HG03175 (cell line): ENCODE results near the gene HADH.
"Not testable (repeated sequence)": the region's sequence is repeated elsewhere in the genome, so short reads cannot be mapped to it uniquely, and the experiment has no call there.

Experiments used
- ATAC-seq: cut with Tn5 transposase; IDR thresholded peaks from one replicate; pipeline ENCODE4 v1.9.1; 2021; ENCODE audit warnings: mild to moderate bottlenecking, moderate library complexity; ENCODE audit not compliant: unreplicated experiment

The HADH gene

GRCh38 chr4:107994894-107995293, 5.2 kb downstream of the HADH start:
- ATAC-seq: no peak

DNA sequence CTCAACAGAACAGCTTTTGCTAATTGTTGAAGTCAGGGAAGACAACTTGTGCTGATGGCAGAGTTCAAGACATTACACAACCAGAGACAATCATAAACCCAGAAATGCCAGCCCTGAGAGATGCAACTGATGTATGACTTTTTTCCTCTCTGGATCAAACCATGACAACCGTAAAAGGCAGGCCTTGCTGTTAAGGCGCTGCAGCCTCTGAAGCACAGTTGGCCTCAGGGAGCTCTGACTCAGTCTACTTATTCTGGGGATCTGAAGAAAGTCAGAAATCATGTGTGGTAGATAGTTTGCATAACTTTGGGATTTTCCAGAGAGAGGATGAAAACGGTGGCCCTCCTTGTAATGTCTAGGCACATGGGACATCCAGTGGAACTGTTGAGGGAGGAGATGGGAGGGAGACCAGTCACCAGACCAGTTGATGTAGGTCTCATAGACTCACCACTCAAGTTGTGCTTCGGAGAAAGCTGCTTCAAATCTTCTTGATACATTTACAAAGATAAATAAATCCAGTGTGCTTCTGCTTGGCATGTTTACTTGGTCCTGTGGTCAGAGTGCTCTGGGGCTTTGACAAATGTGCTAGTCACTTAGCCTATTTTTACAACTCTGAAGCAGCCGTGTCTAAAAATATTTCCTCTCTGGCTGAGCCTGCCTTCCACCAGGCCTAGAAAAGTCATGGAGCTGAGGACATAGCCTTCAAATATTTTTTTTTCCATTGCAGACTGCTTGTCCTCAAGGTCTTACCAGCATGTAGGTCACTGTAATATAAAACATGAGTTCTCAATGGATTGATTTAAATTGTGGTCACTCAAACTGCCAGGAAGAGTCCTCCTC, 7.5 kb downstream of the HADH start:
- no peak for ATAC-seq

DNA sequence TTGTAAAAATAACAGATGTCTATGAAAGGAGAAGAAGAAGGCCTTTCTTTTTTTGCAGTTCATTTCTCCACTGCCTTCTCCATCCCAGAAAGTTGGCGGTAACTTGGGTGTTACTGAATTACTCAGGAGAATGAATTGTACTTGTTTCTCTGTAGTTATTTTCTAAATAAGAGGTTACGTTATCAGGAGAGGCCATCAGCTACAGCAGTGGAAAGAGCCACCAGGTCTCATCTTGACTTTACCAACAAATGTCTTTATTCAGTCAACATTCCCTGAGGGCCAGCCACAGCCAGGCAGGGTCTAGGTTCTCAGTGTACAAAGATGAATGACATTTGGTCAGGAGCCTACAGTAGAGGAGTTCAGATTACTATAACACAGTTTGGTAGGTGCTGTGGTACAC, 8.1 kb downstream of the HADH start:
- no peak for ATAC-seq

- ATAC-seq: no peak
These were observed 10.3 kb downstream of the HADH start for GRCh38 chr4:107999932-108000539.

DNA sequence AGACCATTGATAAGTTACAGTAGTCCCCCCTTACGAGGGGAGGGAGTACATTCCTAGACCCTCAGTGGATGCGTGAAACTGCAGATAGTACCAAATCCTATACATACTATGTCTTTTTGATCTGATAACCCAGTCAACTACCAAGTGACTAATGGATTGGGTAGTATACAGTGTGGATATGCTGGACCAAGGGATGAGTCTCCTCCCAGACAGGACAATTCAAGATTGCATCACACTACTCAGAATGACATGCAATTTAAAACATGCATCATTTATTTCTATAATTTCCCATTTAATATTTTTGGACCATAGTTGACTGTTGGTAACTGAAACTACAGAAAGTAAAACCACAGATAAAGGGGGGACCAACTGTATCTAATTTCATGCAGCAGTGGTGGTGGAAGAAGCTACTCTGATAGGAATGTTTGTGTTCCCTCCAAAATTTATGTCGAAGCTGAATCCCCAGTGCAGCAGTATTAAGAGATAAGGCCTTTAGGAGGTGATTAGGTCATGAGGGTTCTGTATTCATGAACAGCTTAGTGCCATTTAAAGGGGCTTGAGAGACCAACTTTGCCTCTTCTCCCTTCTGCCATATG, 11.9 kb downstream of the HADH start:
- ATAC-seq: no peak

GRCh38 chr4:108003982-108004515, 14.4 kb downstream of the HADH start:
- no peak for ATAC-seq

- no peak for ATAC-seq
These were observed 15.0 kb downstream of the HADH start for GRCh38 chr4:108004646-108005045.

GRCh38 chr4:108005807-108006206, 16.1 kb downstream of the HADH start:
- no peak for ATAC-seq

DNA sequence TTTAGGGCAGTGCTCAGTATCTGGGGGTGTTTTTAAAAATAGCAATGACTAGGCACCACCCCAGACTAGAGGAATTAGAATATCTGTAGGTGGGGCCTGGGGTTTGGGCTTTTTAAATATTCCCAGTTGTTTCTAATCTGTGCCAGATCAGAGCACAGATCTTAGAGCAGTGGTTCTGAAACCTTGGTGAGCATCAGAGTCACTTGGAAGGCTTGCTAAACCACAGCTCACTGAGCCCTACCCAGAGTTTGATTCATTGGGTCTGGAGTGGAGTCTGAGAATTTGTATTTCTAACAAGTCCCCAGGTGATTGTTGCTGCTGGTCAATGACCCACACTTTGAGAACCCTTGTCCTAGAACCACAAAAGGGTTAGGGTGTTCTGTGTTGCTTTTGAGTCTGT, 16.7 kb downstream of the HADH start:
- ATAC-seq: no peak

GRCh38 chr4:108007984-108008383, 18.3 kb downstream of the HADH start:
- ATAC-seq: no peak

DNA sequence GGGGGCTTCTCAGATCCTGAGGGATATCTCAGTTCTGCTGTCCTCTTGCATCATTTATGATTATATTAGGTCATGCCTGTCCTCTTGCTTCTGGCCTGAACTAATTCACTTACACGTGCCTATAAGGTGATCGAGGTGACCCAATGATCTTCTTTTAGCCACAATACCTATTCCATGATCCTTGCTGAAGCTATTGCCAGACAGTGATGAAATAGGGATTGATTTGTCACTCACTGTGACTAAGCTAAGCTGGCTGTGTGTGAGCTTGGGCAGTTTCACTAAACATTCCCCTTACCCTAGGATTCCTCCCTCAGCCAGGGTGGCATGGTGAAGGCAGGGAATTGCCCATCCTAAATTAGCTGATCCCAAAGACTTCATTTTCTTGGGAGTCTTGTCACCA, 19.0 kb downstream of the HADH start:
- no peak for ATAC-seq

- no peak for ATAC-seq
These were observed 20.5 kb downstream of the HADH start for GRCh38 chr4:108010167-108010566.

DNA sequence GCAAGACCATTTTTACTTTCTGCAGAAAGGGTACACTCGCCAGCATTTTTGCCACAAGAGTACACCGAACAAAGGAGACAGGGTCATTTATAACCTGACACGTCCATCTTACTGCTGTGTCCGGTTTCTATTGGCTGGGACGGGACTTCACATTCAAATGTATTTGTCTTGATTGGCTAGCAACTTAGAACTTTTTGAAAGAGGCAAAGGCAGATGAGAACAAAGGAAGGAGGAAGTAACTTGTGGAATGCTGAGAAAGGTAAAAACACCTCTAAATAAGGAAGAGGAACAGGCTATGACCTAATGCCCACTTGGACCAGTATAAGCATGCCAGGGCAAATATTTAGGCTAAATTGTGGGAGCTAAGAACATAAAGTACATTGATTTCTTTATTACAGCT, 22.7 kb downstream of the HADH start:
- not testable (repeated sequence) for ATAC-seq

- ATAC-seq: no peak
These were observed 23.6 kb downstream of the HADH start for GRCh38 chr4:108013327-108013726.

DNA sequence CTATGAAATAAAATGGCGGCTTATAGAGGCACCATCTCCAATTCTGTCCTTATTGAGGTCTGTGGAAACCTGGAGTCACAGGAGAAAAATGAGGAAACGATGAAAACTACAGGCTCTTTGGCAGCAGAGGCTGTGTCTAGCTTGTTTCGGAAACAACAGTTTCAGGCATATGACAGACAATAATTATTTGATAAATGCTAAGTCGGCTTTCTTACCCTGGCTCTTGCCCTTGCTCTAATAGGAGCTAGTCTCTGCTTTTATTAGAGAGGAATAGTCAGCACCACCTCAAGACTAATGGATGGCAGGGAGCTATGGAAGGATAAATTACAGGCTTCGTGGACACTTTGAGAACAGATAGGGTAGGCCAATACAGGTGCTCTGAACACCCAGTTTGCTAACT, 24.3 kb downstream of the HADH start:
- ATAC-seq: no peak

GRCh38 chr4:108018040-108018883, 28.6 kb downstream of the HADH start:
- peak; percentile 79 for ATAC-seq

GRCh38 chr4:108018884-108019187, 29.1 kb downstream of the HADH start:
- no peak for ATAC-seq

GRCh38 chr4:108024085-108024877, 34.6 kb downstream of the HADH start:
- no peak for ATAC-seq

DNA sequence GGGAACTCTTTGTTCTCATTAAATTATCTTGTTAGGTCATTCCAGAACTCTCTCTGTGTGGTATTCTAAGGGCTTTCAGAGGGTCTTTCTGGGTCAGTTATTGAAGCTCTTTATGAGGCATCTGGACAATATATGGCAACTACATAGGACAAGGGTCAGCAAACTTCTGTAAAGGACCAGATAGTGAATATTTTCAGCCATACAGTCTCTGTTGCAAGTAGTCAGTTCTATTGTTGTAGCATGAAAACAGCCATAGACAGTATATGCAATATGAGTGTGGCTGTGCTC, 35.1 kb downstream of the HADH start:
- no peak for ATAC-seq

DNA sequence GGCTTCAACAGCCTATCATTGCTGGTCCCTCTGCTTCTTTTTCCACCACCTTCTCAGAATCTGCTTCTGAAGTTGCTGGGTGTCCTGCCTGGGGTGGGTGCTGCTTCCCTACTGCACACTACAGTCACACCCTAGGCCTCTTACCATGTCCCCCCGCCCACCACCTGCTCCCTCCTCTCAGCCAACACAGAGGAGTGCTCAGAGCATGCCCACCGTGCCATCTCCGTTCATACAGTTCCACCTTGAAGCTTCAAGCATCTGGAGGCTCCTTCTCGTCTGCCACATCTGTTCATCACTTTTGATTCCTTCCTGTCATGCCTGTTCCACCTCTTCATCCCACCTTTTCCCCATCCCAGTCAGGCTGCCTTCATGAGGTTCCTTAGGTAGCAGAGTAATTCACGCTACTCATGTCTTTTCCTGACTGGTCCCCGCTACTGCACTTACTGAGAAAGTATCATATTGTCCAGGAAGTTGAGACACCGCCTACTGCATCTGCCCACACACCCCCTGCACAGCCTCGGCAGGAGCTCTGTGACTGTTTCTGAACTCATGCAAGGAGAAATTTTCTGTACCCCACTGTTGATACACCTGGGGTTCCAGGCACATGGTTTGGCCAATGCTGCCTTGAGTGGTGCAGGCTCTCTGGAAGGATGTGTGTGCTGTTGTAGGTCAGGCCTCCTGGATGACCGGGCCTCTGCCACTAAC, 39.5 kb downstream of the HADH start:
- ATAC-seq: no peak
